HG02884 (cell line): ENCODE data around the gene HNRNPA1L2.
"Not testable (repeated sequence)": the region's sequence is repeated elsewhere in the genome, so short reads cannot be mapped to it uniquely, and the experiment has no call there.

Experiments used
- ATAC-seq: cut with Tn5 transposase; IDR thresholded peaks from one replicate; pipeline ENCODE4 v1.9.1; 2021; ENCODE audit warnings: mild to moderate bottlenecking, moderate library complexity; ENCODE audit not compliant: unreplicated experiment

Gene HNRNPA1L2

DNA sequence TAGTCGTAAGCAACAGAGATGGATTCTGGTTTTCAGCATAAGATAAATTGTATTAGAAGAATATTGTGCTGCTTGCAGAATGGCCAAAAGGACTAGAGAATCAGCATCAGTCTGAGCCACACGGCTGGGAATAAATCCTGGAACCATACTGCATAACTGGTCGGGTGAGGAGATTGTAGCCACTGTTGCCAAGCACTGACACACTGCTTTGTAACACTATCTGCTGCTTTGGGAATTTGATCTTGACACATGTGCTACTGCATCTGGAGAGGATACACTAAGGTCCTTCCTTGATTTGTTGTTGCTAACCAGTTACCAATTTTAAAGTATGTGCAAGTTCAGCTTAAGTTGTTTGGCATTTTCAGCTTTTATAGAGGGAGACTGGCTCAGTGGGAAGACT is 1.9 kb downstream of the HNRNPA1L2 start:
- no peak for ATAC-seq

GRCh38 chr13:52646967-52647366 is 4.7 kb downstream of the HNRNPA1L2 start:
- ATAC-seq, result no peak

GRCh38 chr13:52650731-52651130 is 8.5 kb downstream of the HNRNPA1L2 start:
- no peak for ATAC-seq

DNA sequence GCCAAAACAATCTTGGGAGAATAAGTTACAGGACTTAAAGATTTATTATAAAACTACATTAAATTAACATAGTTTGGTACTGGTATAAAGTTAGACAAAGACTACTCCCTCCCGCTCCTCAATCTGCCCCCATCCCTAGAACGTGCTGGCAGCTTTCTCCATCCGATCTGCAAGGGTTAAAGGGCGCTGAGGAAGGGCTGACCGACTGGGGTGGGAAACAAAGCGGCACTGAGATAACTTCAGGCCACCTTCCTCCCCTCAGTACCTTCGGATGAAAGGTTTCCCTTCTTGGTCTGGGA is 9.6 kb downstream of the HNRNPA1L2 start:
- ATAC-seq, result peak; percentile 5

GRCh38 chr13:52652196-52652979 is 10.2 kb downstream of the HNRNPA1L2 start, which contains the start of gene SUGT1:
Gene SUGT1 (plus strand): TSS chr13:52652836. CDS start chr13:52652921, 85 bp downstream.
- peak; percentile 91 for ATAC-seq

DNA sequence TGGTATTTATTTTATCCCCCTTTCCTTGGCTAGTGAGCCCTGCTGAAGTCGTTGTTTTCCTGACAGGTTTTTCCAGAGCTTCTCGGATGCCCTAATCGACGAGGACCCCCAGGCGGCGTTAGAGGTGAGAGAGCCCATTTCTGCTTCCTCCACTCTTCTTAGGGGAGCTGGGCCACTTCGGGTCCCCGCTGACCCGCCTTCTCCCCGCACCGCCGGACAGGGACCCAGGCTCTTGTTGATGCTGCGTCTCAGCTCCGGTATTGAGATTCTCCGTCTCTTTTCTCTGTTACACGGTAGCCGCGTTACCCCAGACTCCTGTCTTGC is 10.7 kb downstream of the HNRNPA1L2 start:
- ATAC-seq, result peak; percentile 31

DNA sequence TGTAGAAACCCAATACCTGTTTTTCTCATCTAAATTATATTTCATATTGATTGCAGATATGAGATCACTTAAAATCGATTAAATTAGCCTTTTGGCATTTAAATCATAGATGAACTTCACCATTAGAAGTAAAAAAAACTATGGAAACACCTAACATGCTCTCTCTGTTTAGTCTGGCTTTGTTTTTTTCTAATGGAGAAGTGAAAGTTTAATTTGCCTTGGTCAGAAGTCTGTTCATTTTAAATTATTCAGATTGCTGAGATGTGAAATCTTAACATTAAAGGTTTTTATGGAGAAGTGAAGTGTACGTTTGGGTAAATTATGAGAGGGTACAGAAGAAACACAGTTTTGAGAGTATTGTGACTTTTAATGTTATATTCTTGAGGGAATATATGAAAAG is 17.1 kb downstream of the HNRNPA1L2 start:
- no peak for ATAC-seq

DNA sequence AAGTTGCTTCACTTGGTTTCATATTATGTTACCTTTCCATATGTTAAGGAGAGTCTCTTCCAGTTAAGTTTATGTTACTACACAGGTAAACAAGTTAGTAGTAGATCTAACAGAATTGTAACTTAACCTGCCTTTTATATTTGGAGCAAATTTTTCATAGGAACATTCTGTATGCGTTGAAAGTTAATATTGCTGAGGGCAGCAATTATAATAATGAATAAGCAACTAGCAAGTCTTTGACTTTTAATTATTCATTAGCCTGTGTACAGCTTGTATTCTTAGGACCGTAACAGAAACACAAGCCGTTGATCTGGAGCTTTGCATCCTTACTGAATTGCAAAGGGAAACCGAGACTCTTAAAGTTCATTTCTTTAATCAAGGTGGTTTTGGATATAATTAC is 22.0 kb downstream of the HNRNPA1L2 start:
- no peak for ATAC-seq

- no peak for ATAC-seq
These were observed 23.1 kb downstream of the HNRNPA1L2 start for GRCh38 chr13:52665325-52665724.

- no peak for ATAC-seq
These were observed 27.4 kb downstream of the HNRNPA1L2 start for GRCh38 chr13:52669677-52670076.

- ATAC-seq, result no peak
These were observed 28.5 kb downstream of the HNRNPA1L2 start for GRCh38 chr13:52670726-52671125.

DNA sequence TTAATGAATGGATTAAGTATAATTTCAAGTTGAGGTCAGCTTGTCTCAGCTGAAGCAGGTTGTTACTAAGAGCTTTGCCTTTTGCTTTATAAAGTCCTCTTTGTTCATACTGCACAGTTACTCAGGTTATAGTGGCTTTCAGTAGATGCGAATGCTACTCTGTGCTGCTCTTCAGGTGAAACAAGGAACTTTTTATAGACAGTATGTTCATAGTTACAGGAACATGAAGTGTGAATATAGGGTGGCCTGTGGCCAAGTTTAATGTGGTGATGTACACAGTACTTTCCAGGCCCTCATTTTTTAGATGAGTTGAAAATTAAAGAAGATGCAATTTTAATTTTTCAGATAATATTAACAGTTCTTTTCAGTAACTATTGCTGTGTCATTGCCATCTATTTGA is 31.2 kb downstream of the HNRNPA1L2 start:
- no peak for ATAC-seq

DNA sequence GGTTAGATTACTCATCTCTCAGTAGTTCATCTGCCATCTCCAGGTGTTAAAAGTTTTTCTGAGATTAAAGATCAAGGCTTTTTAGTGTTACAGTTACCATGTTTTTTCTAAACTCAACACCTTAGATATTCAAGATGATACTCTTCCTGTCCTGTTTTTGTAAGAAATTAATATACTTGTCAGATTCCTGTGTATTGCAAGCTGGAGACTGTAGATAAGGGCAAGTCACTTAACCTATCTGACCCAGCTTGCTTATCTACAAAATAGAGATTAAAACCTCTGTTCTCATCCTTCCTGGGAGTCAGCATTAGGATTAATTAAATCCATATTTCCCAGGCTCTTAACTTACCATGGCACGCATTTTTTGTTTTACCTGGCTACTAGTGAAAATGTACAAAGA is 35.6 kb downstream of the HNRNPA1L2 start:
- ATAC-seq, result no peak

DNA sequence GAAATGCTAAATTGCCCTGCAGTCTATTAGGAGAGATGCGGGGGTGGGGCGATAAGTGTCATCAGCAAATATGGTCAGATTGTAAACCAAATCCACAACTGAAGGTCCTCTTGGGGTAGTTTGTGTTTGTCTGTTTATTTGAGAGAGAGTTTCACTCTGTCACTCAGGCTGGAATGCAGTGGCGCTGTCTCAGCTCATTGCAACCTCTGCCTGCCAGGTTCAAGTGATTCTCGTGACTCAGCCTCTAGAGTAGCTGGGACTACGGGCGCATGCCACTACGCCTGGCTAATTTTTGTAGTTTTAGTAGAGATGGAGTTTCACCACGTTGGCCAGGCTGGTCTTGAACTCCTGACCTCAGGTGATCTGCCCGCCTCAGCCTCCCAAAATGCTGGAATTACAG is 43.6 kb downstream of the HNRNPA1L2 start:
- ATAC-seq, result not testable (repeated sequence)

DNA sequence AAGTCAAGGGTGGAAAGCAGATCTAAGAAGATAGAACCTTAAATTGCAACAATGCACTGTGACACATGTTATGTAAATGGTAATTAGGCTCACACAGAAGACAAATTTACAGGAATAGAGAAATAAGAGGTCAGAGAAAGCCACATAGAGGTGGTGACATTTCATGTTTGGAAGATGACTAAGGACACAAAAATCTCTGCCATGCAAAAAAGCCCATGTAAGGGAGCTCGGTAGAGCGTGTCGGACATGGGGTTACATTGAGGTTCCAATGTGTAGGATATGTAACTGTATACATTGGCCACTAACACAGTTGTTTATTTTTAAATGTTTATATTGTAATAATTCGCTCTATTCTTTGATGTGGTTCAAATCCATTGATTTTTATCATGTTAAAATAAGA is 44.1 kb downstream of the HNRNPA1L2 start:
- ATAC-seq, result no peak
